HepG2 (cell line): ENCODE data around the gene CALY. TPM values are rescaled to one million over a fixed set of nuclear protein-coding genes. Genes with fewer than 3 reads are reported as not detected.

ENCODE experiments used
- BCL6 ChIP-seq: IDR thresholded peaks from 2 replicates; pipeline ENCODE4 v1.6.1; 2016; ENCODE audit warnings: missing genetic modification reagents, missing compliant biosample characterization
- BRCA1 ChIP-seq: sonication (generic); formaldehyde crosslinking; IDR thresholded peaks from 2 replicates; pipeline ENCODE4 v1.4.0; 2020; ENCODE audit warnings: missing genetic modification reagents
- CBX2 ChIP-seq, 2 experiments: fragments of 200-600 bp in 1 of 2; sonication (generic); formaldehyde crosslinking in 1 of 2; IDR thresholded peaks; 2 replicates each; pipeline versions ENCODE4 v1.7.0 to v1.8.1; 2018 to 2022; ENCODE audit warnings: low read depth in 2 of 2, low read length in 1 of 2, mild to moderate bottlenecking in 1 of 2, missing genetic modification reagents in 1 of 2
- ESRRA ChIP-seq: sonication (generic); formaldehyde crosslinking; IDR thresholded peaks from 2 replicates; pipeline ENCODE4 v1.5.1; 2020; ENCODE audit warnings: mild to moderate bottlenecking, low read depth, missing genetic modification reagents
- HIVEP1 ChIP-seq: sonication (generic); formaldehyde crosslinking; IDR thresholded peaks from 2 replicates; pipeline ENCODE4 v1.4.0; 2020; ENCODE audit warnings: mild to moderate bottlenecking, missing genetic modification reagents
- HNRNPL ChIP-seq: fragments of 200-400 bp; formaldehyde crosslinking; IDR thresholded peaks from 2 replicates; pipeline ENCODE4 v1.6.1; 2017; ENCODE audit warnings: mild to moderate bottlenecking, low read depth, low read length
- IKZF4 ChIP-seq: sonication (generic); formaldehyde crosslinking; IDR thresholded peaks from 2 replicates; pipeline ENCODE4 v1.5.1; 2020; ENCODE audit warnings: borderline replicate concordance, mild to moderate bottlenecking, low read depth, missing genetic modification reagents; ENCODE audit errors: not compliant biosample characterization
- KDM4B ChIP-seq: sonication (generic); formaldehyde crosslinking; IDR thresholded peaks from 2 replicates; pipeline ENCODE4 v1.4.0; 2020; ENCODE audit warnings: missing genetic modification reagents
- MTA1 ChIP-seq: sonication (generic); formaldehyde crosslinking; IDR thresholded peaks from 2 replicates; pipeline ENCODE4 v1.4.0; 2020; ENCODE audit warnings: missing genetic modification reagents, mild to moderate bottlenecking, borderline replicate concordance
- NONO ChIP-seq, 2 experiments: fragments of 450-650 bp in 1 of 2; sonication (generic) in 1 of 2; formaldehyde crosslinking in 1 of 2; IDR thresholded peaks in 1 of 2; conservative IDR thresholded peaks in 1 of 2; 2 replicates each; pipeline versions ENCODE4 v1.6.1 to v1.8.0; 2017 to 2022; ENCODE audit warnings: mild to moderate bottlenecking in 1 of 2, missing genetic modification reagents in 1 of 2, moderate library complexity in 1 of 2
- PAWR ChIP-seq: sonication (generic); formaldehyde crosslinking; IDR thresholded peaks from 2 replicates; pipeline ENCODE4 v1.4.0; 2020; ENCODE audit warnings: missing genetic modification reagents, mild to moderate bottlenecking, borderline replicate concordance
- PPARG ChIP-seq: conservative IDR thresholded peaks from 2 replicates; pipeline ENCODE4 v1.6.1; 2016; ENCODE audit warnings: missing biosample characterization, missing genetic modification reagents
- RFX3 ChIP-seq: IDR thresholded peaks from 2 replicates; pipeline ENCODE4 v1.6.1; 2016; ENCODE audit warnings: missing biosample characterization, missing genetic modification reagents
- SALL1 ChIP-seq: sonication (generic); formaldehyde crosslinking; IDR thresholded peaks from 2 replicates; pipeline ENCODE4 v1.8.0; 2022; ENCODE audit warnings: mild to moderate bottlenecking, missing genetic modification reagents
- TP53 ChIP-seq: sonication (generic); formaldehyde crosslinking; conservative IDR thresholded peaks from 2 replicates; pipeline ENCODE4 v1.4.0; 2020; ENCODE audit warnings: missing genetic modification reagents
- ZNF263 ChIP-seq: sonication (generic); formaldehyde crosslinking; IDR thresholded peaks from 2 replicates; pipeline ENCODE4 v1.4.0; 2020; ENCODE audit warnings: missing genetic modification reagents
- ZNF446 ChIP-seq: sonication (generic); formaldehyde crosslinking; IDR thresholded peaks from 2 replicates; pipeline ENCODE4 v1.5.0; 2020; ENCODE audit warnings: mild to moderate bottlenecking, missing genetic modification reagents
- ZNF546 ChIP-seq: sonication (generic); formaldehyde crosslinking; conservative IDR thresholded peaks from 2 replicates; pipeline ENCODE4 v1.8.1; 2023; ENCODE audit warnings: mild to moderate bottlenecking, missing genetic modification reagents
- ZSCAN21 ChIP-seq: sonication (generic); formaldehyde crosslinking; IDR thresholded peaks from 2 replicates; pipeline ENCODE4 v1.8.0; 2022; ENCODE audit warnings: mild to moderate bottlenecking, missing genetic modification reagents, moderate library complexity, borderline replicate concordance
- ZSCAN25 ChIP-seq: sonication (generic); formaldehyde crosslinking; IDR thresholded peaks from 2 replicates; pipeline ENCODE4 v1.8.0; 2022; ENCODE audit warnings: mild to moderate bottlenecking, missing genetic modification reagents
- polyA plus RNA-seq, 8 experiments: library from polyadenylated mRNA; depleted of rRNA in 3 of 8; stranded (reverse) in 7 of 8; unstranded in 1 of 8; fragments of >200 nt; fragmentation: Illumina TruSeq in 4 of 8; extraction: Trizol in 4 of 8; gene quantifications; 2 replicates each; pipeline versions ENCODE4 v1.2.1 to v1.2.3, GENCODE V29; 2011 to 2016; ENCODE audit warnings: low read depth in 4 of 8, missing spikeins in 1 of 8, mixed read lengths in 1 of 8; ENCODE audit not compliant: insufficient read depth in 1 of 8
- total RNA-seq, 5 experiments: library from RNA; depleted of rRNA; stranded (reverse); fragments of >200 nt; fragmentation: Illumina TruSeq; extraction: Trizol; gene quantifications; 2 replicates each; pipeline ENCODE4 v1.2.3, GENCODE V29; 2016; ENCODE audit warnings: low read depth in 1 of 5
- TF ChIP-seq, protein P1 (sequence below): sonication (generic); formaldehyde crosslinking; IDR thresholded peaks from 2 replicates; pipeline ENCODE4 v1.9.0; 2021; ENCODE audit warnings: missing genetic modification reagents, borderline replicate concordance
- TF ChIP-seq, protein P2 (sequence below): sonication (generic); formaldehyde crosslinking; IDR thresholded peaks from 2 replicates; pipeline ENCODE4 v1.4.0; 2020; ENCODE audit warnings: missing genetic modification reagents
- TF ChIP-seq, protein P3 (sequence below): sonication (generic); formaldehyde crosslinking; IDR thresholded peaks from 2 replicates; pipeline ENCODE4 v1.5.0; 2020; ENCODE audit warnings: missing genetic modification reagents
- TF ChIP-seq, protein P4 (sequence below): sonication (generic); formaldehyde crosslinking; IDR thresholded peaks from 2 replicates; pipeline ENCODE4 v1.5.0; 2020; ENCODE audit warnings: missing genetic modification reagents

Gene CALY
- total and polyA plus RNA-seq, 2 of the 13 experiments (the other 11 are each of a cell fraction or from before 2014, with no cell fraction given), result 0.08 TPM; not detected in 1

DNA sequence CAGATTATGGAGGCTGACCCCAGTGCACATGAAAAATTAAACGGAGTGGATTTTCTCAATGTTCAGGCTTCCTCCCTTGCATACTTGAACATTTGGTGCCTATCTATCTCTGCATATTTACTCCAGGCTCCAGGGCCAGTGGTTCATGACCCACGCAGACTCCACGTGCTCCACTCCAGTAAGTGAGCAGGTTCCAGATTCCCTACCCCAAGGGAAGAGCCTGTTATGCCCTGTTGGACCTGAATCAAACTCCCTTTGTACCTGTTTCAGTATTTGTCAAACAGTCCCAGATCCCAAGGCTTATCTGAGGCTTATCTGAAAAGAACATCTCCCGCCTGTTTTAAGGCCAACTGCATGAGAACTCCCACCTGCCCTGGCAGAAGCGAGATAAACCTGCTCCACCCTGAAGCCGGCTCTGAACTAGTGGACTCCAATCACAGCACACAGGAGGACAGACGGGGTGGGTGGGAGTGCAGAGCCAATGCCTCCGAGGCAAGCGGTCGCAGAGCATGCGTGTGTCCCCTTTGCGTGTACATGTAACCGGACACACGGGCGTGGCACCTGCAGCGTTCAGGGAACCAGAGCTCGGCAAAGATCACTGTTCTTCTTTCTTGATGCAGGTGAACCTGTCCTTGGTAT, 23.4 kb upstream of the CALY start (continued):
- TF ChIP-seq PAWR (CRISPR knock-in tag) (0 out of 2 replicates have a peak, but pooled peaks have one; percentile 25), ZNF546 (CRISPR knock-in tag) (0 out of 2 replicates have a peak, but pooled peaks have one; percentile 20), HNRNPL (no peak), SALL1 (CRISPR knock-in tag) (peak; percentile 65), ZNF446 (CRISPR knock-in tag) (0 out of 2 replicates have a peak, but pooled peaks have one; percentile 62), BCL6 (CRISPR knock-in tag) (no peak), ZSCAN21 (CRISPR knock-in tag) (no peak), BRCA1 (CRISPR knock-in tag) (no peak; the same call in 1 of the 2 replicates), ZNF263 (CRISPR knock-in tag) (0 out of 2 replicates have a peak, but pooled peaks have one; percentile 21), TP53 (CRISPR knock-in tag) (0 out of 2 replicates have a peak, but pooled peaks have one; percentile 0), ZSCAN25 (CRISPR knock-in tag) (no peak), KDM4B (CRISPR knock-in tag) (no peak), ESRRA (CRISPR knock-in tag) (no peak), RFX3 (no peak), NONO (IDR thresholded peaks at IDR 0.05) (no peak), NONO (CRISPR knock-in tag; conservative IDR thresholded peaks at IDR 0.05) (no peak), PPARG (CRISPR knock-in tag) (no peak), IKZF4 (CRISPR knock-in tag) (peak; percentile 14), CBX2 (IDR thresholded peaks at IDR 0.05; ENCODE audit: low read depth, low read length) (no peak), CBX2 (CRISPR knock-in tag; IDR thresholded peaks at IDR 0.05; ENCODE audit: low read depth) (no peak), MTA1 (CRISPR knock-in tag) (0 out of 2 replicates have a peak, but pooled peaks have one; percentile 56), HIVEP1 (CRISPR knock-in tag) (no peak)
- TF ChIP-seq, protein P1, sequence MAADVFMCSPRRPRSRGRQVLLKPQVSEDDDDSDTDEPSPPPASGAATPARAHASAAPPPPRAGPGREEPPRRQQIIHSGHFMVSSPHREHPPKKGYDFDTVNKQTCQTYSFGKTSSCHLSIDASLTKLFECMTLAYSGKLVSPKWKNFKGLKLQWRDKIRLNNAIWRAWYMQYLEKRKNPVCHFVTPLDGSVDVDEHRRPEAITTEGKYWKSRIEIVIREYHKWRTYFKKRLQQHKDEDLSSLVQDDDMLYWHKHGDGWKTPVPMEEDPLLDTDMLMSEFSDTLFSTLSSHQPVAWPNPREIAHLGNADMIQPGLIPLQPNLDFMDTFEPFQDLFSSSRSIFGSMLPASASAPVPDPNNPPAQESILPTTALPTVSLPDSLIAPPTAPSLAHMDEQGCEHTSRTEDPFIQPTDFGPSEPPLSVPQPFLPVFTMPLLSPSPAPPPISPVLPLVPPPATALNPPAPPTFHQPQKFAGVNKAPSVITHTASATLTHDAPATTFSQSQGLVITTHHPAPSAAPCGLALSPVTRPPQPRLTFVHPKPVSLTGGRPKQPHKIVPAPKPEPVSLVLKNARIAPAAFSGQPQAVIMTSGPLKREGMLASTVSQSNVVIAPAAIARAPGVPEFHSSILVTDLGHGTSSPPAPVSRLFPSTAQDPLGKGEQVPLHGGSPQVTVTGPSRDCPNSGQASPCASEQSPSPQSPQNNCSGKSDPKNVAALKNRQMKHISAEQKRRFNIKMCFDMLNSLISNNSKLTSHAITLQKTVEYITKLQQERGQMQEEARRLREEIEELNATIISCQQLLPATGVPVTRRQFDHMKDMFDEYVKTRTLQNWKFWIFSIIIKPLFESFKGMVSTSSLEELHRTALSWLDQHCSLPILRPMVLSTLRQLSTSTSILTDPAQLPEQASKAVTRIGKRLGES (CRISPR knock-in tag), result peak; percentile 80; the same call in 1 of the 2 replicates
- TF ChIP-seq, protein P2, sequence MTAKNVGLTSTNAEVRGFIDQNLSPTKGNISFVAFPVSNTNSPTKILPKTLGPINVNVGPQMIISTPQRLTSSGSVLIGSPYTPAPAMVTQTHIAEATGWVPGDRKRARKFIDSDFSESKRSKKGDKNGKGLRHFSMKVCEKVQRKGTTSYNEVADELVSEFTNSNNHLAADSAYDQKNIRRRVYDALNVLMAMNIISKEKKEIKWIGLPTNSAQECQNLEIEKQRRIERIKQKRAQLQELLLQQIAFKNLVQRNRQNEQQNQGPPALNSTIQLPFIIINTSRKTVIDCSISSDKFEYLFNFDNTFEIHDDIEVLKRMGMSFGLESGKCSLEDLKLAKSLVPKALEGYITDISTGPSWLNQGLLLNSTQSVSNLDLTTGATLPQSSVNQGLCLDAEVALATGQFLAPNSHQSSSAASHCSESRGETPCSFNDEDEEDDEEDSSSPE (CRISPR knock-in tag), result peak; percentile 89
- TF ChIP-seq, protein P3, sequence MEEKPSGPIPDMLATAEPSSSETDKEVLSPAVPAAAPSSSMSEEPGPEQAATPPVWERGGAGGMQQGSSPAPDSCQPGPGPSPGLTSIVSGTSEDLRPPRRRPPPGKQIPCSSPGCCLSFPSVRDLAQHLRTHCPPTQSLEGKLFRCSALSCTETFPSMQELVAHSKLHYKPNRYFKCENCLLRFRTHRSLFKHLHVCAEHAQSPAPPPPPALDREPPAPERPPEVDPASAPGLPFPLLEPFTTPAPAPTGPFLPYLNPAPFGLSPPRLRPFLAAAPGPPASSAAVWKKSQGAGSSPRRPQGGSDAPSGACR, result 0 out of 2 replicates have a peak, but pooled peaks have one; percentile 13
- TF ChIP-seq, protein P4, sequence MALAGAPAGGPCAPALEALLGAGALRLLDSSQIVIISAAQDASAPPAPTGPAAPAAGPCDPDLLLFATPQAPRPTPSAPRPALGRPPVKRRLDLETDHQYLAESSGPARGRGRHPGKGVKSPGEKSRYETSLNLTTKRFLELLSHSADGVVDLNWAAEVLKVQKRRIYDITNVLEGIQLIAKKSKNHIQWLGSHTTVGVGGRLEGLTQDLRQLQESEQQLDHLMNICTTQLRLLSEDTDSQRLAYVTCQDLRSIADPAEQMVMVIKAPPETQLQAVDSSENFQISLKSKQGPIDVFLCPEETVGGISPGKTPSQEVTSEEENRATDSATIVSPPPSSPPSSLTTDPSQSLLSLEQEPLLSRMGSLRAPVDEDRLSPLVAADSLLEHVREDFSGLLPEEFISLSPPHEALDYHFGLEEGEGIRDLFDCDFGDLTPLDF (CRISPR knock-in tag), result peak; percentile 94
